ENCODE data around the gene TAMM41. TPM values are rescaled to one million over a fixed set of nuclear protein-coding genes. Genes with fewer than 3 reads are reported as not detected.
A peak's percentile ranks its signal among the peaks of the same experiment; 100 is the strongest.
"Not testable (repeated sequence)": the region's sequence is repeated elsewhere in the genome, so short reads cannot be mapped to it uniquely, and the experiment has no call there.

The TAMM41 gene
- total RNA-seq, 1 experiment from 2014 or later = 3.6 TPM

GRCh38 chr3:11775493-11775892, 71.2 kb downstream of the TAMM41 start:
- DNase-seq (ENCODE audit: low read depth) = no peak
- in situ Hi-C loops (cut with HindIII; ENCODE audit: low pct_unique_long_range_greater_than_20kb, low sequenced_read_pairs) = no loop called here

- in situ Hi-C loops (cut with HindIII; ENCODE audit: low pct_unique_long_range_greater_than_20kb, low sequenced_read_pairs) = no loop called here
- peak; percentile 14 for DNase-seq (ENCODE audit: low read depth)
These were observed 72.3 kb downstream of the TAMM41 start for GRCh38 chr3:11774296-11774877.

GRCh38 chr3:11771931-11772330, 74.8 kb downstream of the TAMM41 start:
- DNase-seq (ENCODE audit: low read depth); in situ Hi-C loops (cut with HindIII; ENCODE audit: low pct_unique_long_range_greater_than_20kb, low sequenced_read_pairs): not testable (repeated sequence)

GRCh38 chr3:11770477-11771391, 76.0 kb downstream of the TAMM41 start:
- peak; percentile 80 for DNase-seq (ENCODE audit: low read depth)
- in situ Hi-C loops (cut with HindIII; ENCODE audit: low pct_unique_long_range_greater_than_20kb, low sequenced_read_pairs) = no loop called here

GRCh38 chr3:11769704-11770476, 76.8 kb downstream of the TAMM41 start:
- in situ Hi-C loops (cut with HindIII; ENCODE audit: low pct_unique_long_range_greater_than_20kb, low sequenced_read_pairs) = no loop called here
- DNase-seq (ENCODE audit: low read depth) = no peak

GRCh38 chr3:11768604-11769003, 78.1 kb downstream of the TAMM41 start:
- in situ Hi-C loops (cut with HindIII; ENCODE audit: low pct_unique_long_range_greater_than_20kb, low sequenced_read_pairs) = no loop called here

GRCh38 chr3:11764931-11765363, 81.7 kb downstream of the TAMM41 start:
- in situ Hi-C loops (cut with HindIII; ENCODE audit: low pct_unique_long_range_greater_than_20kb, low sequenced_read_pairs) = no loop called here
- DNase-seq (ENCODE audit: low read depth) = peak; percentile 83

More at GRCh38 chr3:11768604-11769003, 78.1 kb downstream of the TAMM41 start:
- DNase-seq (ENCODE audit: low read depth) = no peak

- in situ Hi-C loops (cut with HindIII; ENCODE audit: low pct_unique_long_range_greater_than_20kb, low sequenced_read_pairs) = no loop called here
- DNase-seq (ENCODE audit: low read depth) = no peak
These were observed 86.7 kb downstream of the TAMM41 start for GRCh38 chr3:11759996-11760395.

- in situ Hi-C loops (cut with HindIII; ENCODE audit: low pct_unique_long_range_greater_than_20kb, low sequenced_read_pairs) = no loop called here
- DNase-seq (ENCODE audit: low read depth) = no peak
These were observed 88.8 kb downstream of the TAMM41 start for GRCh38 chr3:11757929-11758328.

- in situ Hi-C loops (cut with HindIII; ENCODE audit: low pct_unique_long_range_greater_than_20kb, low sequenced_read_pairs) = no loop called here
- peak; percentile 6 for DNase-seq (ENCODE audit: low read depth)
These were observed 89.2 kb downstream of the TAMM41 start for GRCh38 chr3:11757441-11757875.

- DNase-seq (ENCODE audit: low read depth) = no peak
- in situ Hi-C loops (cut with HindIII; ENCODE audit: low pct_unique_long_range_greater_than_20kb, low sequenced_read_pairs) = no loop called here
These were observed 91.4 kb downstream of the TAMM41 start for GRCh38 chr3:11755276-11755675.

GRCh38 chr3:11752254-11752653, 94.4 kb downstream of the TAMM41 start:
- DNase-seq (ENCODE audit: low read depth); in situ Hi-C loops (cut with HindIII; ENCODE audit: low pct_unique_long_range_greater_than_20kb, low sequenced_read_pairs): not testable (repeated sequence)

- DNase-seq (ENCODE audit: low read depth); in situ Hi-C loops (cut with HindIII; ENCODE audit: low pct_unique_long_range_greater_than_20kb, low sequenced_read_pairs): not testable (repeated sequence)
These were observed 98.4 kb downstream of the TAMM41 start for GRCh38 chr3:11748306-11748705.

Other genes with a start within 250 kb of the TAMM41 start
- 54.9 and 65.8 TPM in 2 replicates for gene VGLL4, start 203.0 kb downstream of the TAMM41 start, total RNA-seq (2014; rRNA removed; shearing (Covaris generic); ENCODE audit: low replicate concordance)
- gene SYN2, start 157.5 kb upstream of the TAMM41 start, total RNA-seq (2014; rRNA removed; shearing (Covaris generic); ENCODE audit: low replicate concordance) = not detected in 2 replicates